Omental fat pad (tissue), 4 donors: ENCODE data around the gene GLS2. TPM values are rescaled to one million over a fixed set of nuclear protein-coding genes. Genes with fewer than 3 reads are reported as not detected.

Experiments used
- ATAC-seq: fragments of 150-250 bp; one replicate; pipeline ENCODE4 v1.9.1; 2016; ENCODE audit warnings: mild to moderate bottlenecking, moderate library complexity; ENCODE audit not compliant: low FRiP score
- DNase-seq: peaks from one replicate; pipeline ENCODE4 v3.0.0-alpha.2; 2019; ENCODE audit warnings: low spot score
- CTCF ChIP-seq, 3 donors: fragments of 450-650 bp; IDR thresholded peaks; one replicate each; pipeline ENCODE4 v1.5.1; 2016 to 2017; ENCODE audit warnings: antibody characterized with exemption in 3 of 3, mild to moderate bottlenecking in 3 of 3, moderate library complexity in 2 of 3
- total RNA-seq, 4 donors: library from RNA; depleted of rRNA; stranded (reverse); fragments of >200 nt; gene quantifications; one replicate each; pipeline ENCODE4 v1.1.0, GENCODE V29; 2016

GLS2 gene
- total RNA-seq, result 1 to 10 TPM in 2 of 4 donors, under 1 TPM in 1, not detected in 1; 0.88 to 2.6 (median 1.7) TPM

DNA sequence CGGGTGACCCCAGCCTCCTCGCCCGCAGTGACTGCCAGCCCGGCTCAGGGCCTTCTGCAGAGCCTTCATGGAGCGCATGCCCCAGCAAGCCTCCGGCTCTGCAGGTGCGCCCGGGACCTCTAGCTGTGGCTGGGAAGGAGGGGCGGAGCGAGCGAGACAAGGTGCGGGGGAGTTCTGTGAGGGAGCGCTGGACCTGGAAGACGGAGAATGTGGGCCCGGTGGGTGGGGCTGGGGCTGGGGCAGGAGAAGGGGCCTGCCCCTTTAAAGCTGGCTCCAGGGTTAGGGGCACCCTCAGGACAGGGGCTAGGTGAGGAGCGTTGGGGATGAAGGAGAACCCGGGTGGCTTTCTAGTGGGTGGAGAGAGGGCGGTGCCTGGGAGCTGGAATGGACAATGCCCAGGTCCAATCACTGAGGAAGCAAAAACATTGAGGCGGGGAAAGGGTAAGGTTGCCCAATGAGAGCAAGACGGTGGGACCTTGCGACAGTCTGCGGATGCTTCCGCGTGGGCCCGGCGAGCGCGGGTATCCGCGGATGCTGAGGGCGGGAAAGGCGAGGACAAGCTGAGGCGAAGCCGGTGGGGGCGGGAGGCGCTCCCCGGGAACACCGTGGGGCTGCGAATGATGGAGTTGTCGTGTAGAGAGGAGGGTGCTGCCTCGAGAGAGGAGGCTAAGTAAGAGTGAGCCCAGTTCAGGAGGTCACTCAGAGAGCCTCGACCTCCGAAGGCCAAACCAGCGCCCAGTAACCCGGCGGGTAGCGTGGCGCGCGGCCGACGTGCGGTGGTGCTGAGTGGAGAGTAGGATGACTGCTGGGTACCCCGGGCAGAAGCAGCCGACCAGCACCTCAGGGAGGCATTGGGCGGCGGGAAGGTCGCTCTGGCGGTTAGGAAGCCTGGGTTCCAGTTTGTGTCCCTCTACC lies at the start of gene GLS2:
TSS of gene GLS2 (minus strand) at position 121 of the 915 bp plus-strand sequence. CDS start at position 78, 43 bp downstream.
- TF ChIP-seq CTCF (IDR thresholded peaks at IDR 0.05), result no peak
- peak; percentile 47 for DNase-seq
- peak; percentile 97 for ATAC-seq

- ATAC-seq (no peak), DNase-seq (no peak)
- no peak for TF ChIP-seq CTCF (IDR thresholded peaks at IDR 0.05)
Observed at GRCh38 chr12:56537546-56537945, 49.6 kb upstream of the GLS2 start.

DNA sequence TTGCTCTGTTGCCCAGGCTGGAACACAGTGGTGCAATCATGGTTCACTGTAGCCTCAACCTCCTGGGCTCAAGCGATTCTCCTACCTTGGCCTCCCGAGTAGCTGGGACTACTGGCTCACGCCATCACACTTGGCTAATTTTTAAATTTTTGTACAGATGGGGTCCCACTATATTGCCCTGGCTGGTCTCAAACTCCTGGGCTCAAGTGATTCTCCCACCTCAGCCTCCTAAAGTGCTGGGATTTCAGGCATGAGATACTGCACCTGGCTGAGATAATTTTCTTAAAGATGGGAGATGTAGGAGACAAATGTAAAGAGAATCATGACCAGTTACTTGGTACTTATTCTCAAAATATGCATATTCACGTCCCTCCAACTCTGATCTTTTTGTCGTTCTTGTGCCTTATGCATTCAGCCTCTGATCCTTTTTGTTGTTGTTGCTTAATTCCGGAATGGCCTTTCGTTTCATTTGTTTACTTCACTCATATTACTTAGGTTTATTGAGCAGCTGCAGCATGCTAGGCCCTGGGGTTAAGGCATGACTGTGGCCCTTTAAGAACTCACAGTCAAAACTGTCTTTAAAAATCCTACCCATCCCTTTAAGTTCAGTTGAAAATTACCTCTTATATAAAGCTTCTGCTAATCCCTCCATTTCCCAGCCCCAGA lies 42.6 kb upstream of the GLS2 start:
- ATAC-seq (no peak), DNase-seq (no peak)
- TF ChIP-seq CTCF (IDR thresholded peaks at IDR 0.05), result no peak

DNA sequence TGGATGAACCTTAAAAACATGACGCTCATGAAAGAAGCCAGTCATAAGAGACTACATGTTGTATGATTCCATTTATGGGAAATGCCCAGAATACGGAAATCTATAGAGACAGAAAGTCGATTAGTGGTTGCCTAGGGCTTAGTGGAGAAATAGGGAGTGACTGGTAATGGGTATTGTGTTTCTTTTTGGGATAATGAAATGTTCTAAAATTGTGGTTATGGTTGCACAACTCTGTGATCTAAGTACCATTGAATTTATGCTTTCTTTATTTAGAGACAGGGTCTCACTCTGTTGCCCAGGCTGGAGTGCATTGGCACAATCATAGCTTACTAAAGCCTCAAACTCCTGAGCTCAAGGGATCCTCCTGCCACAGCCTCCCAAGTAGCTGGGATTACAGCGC lies 41.7 kb upstream of the GLS2 start:
- ATAC-seq (no peak), DNase-seq (no peak)
- TF ChIP-seq CTCF (IDR thresholded peaks at IDR 0.05), result no peak

DNA sequence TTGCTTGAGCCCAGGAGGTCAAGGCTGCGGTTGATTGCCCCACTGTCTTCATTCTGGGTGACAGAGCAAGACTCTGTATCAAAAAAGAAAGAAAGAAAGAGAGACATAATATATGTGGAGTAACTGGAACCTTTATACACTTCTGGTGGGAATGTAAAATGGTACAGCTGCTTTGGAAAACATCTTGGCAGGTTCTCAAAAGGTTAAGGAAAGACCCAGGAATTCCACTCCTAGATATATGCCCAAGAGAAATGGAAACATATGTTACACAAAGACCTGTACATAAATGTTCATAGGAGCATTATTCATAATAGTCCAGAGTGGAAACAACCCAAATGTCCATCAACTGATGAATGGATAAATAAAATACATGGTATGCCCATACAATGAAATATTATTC lies 40.9 kb upstream of the GLS2 start:
- no peak for TF ChIP-seq CTCF (IDR thresholded peaks at IDR 0.05)
- ATAC-seq, result no peak
- no peak for DNase-seq

DNA sequence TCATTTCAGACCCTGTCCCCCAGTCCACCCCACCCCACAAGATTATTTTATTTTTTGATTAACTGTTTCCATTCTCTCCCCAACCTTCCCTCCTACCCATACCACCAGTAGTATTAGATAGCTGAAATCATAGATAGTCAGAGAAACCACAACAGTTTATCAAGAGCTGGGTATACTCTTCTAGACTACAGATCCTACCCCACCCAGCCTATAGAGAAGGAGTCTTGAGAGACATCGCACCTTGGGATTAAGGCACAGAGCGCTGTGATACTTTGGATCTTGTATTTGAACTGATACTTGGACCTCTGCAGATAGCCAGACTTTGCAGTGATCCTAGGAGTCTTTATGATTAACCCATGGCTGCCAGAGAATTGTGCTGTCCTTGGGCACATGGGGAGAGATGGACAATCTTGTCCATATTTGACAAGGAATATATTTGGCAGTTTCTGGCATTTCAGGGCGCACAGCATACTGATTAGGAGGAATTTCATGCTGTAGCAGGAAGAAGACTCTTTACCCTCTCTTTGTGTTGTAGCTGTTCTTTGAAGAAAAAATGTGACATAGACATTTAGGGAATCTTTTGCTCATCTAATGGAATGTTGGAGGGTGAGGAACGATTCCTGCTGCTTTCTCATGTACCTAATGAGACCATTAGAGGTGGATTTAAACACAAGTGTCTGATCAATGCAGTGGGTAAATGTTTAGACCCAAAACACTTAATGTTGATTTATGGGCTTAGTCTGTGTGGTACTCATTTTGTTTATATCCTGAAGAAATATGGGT lies 34.6 kb upstream of the GLS2 start:
- ATAC-seq (no peak), DNase-seq (no peak)
- no peak for TF ChIP-seq CTCF (IDR thresholded peaks at IDR 0.05)
